WTC11 (cell line): ENCODE results near the gene DYRK2. TPM values are rescaled to one million over a fixed set of nuclear protein-coding genes. Genes with fewer than 3 reads are reported as not detected.

Experiments
- ATAC-seq: fragments of 200-7000 bp; cut with Tn5 transposase; 2 replicates; pipeline ENCODE4 v1.10.0; 2021; ENCODE audit warnings: mild to moderate bottlenecking, moderate library complexity
- CTCF ChIA-PET: fragments of 300-600 bp; sonication (Branson Sonifier 250); formaldehyde crosslinking; loops from one replicate; lab custom pipeline; 2021; ENCODE audit warnings: antibody characterized with exemption; lab: Charles Lee
- POLR2A ChIA-PET: fragments of 350-600 bp; sonication (Branson Sonifier 250); formaldehyde crosslinking; loops from one replicate; lab custom pipeline; 2021; ENCODE audit warnings: antibody characterized with exemption; lab: Charles Lee
- DNase-seq: peaks from one replicate; pipeline ENCODE4 v3.0.0; 2021; ENCODE audit warnings: low spot score
- H3K27ac Mint-ChIP-seq: 2 replicates; pipeline ENCODE4 v1.8.0; 2021; ENCODE audit warnings: mixed read lengths
- H3K27me3 Mint-ChIP-seq: 2 replicates; pipeline ENCODE4 v1.8.0; 2021; ENCODE audit warnings: low read depth, mild to moderate bottlenecking, moderate library complexity, mixed read lengths
- H3K36me3 Mint-ChIP-seq: 2 replicates; pipeline ENCODE4 v1.8.0; 2021; ENCODE audit warnings: mixed read lengths
- H3K4me1 Mint-ChIP-seq: 2 replicates; pipeline ENCODE4 v1.8.0; 2022; ENCODE audit warnings: mixed read lengths
- H3K4me3 Mint-ChIP-seq: 2 replicates; pipeline ENCODE4 v1.8.0; 2021; ENCODE audit warnings: mild to moderate bottlenecking, moderate library complexity, mixed read lengths
- H3K9me3 Mint-ChIP-seq: 2 replicates; pipeline ENCODE4 v1.8.0; 2021; ENCODE audit warnings: mixed read lengths
- E2F5 ChIP-seq: sonication (generic); formaldehyde crosslinking; IDR thresholded peaks from 2 replicates; pipeline ENCODE4 v1.8.1; 2022; ENCODE audit warnings: mild to moderate bottlenecking, moderate library complexity, missing genetic modification reagents
- ETV6 ChIP-seq: sonication (generic); formaldehyde crosslinking; IDR thresholded peaks from 2 replicates; pipeline ENCODE4 v1.8.1; 2022; ENCODE audit warnings: mild to moderate bottlenecking, missing genetic modification reagents
- FOXJ3 ChIP-seq: sonication (generic); formaldehyde crosslinking; IDR thresholded peaks from 2 replicates; pipeline ENCODE4 v1.9.0; 2021; ENCODE audit warnings: missing genetic modification reagents, mild to moderate bottlenecking, borderline replicate concordance
- IRF2 ChIP-seq: sonication (generic); formaldehyde crosslinking; IDR thresholded peaks from 2 replicates; pipeline ENCODE4 v1.8.0; 2022; ENCODE audit warnings: low read depth, missing genetic modification reagents, borderline replicate concordance
- JAZF1 ChIP-seq: fragments of 250-450 bp; sonication (Bioruptor Pico); IDR thresholded peaks from 2 replicates; pipeline ENCODE4 v1.9.0; 2021; ENCODE audit warnings: moderate library complexity, mild to moderate bottlenecking, inconsistent platforms
- MXD4 ChIP-seq: fragments of 250-450 bp; sonication (Bioruptor Pico); IDR thresholded peaks from 2 replicates; pipeline ENCODE4 v1.8.0; 2021; ENCODE audit warnings: mild to moderate bottlenecking, moderate library complexity, borderline replicate concordance
- MYBL2 ChIP-seq: sonication (generic); formaldehyde crosslinking; IDR thresholded peaks from 2 replicates; pipeline ENCODE4 v1.8.1; 2023; ENCODE audit warnings: mild to moderate bottlenecking, moderate library complexity, missing genetic modification reagents
- NR3C1 ChIP-seq: sonication (generic); formaldehyde crosslinking; conservative IDR thresholded peaks from 2 replicates; pipeline ENCODE4 v1.8.1; 2023; ENCODE audit warnings: low read depth, mild to moderate bottlenecking, missing genetic modification reagents
- PRRX2 ChIP-seq: fragments of 250-450 bp; sonication (Bioruptor Pico); IDR thresholded peaks from 2 replicates; pipeline ENCODE4 v1.8.0; 2021; ENCODE audit warnings: mild to moderate bottlenecking
- RORB ChIP-seq: fragments of 250-450 bp; sonication (Bioruptor Pico); IDR thresholded peaks from 2 replicates; pipeline ENCODE4 v1.9.0; 2021; ENCODE audit warnings: mild to moderate bottlenecking
- SMAD3 ChIP-seq: sonication (generic); formaldehyde crosslinking; IDR thresholded peaks from 2 replicates; pipeline ENCODE4 v1.8.0; 2022; ENCODE audit warnings: missing genetic modification reagents, mild to moderate bottlenecking, borderline replicate concordance
- SOX15 ChIP-seq: fragments of 250-450 bp; sonication (Bioruptor Pico); IDR thresholded peaks from 2 replicates; pipeline ENCODE4 v1.9.0; 2021; ENCODE audit warnings: mild to moderate bottlenecking
- SP1 ChIP-seq: sonication (generic); formaldehyde crosslinking; conservative IDR thresholded peaks from 2 replicates; pipeline ENCODE4 v1.8.1; 2022; ENCODE audit warnings: missing genetic modification reagents
- USF1 ChIP-seq: sonication (generic); formaldehyde crosslinking; IDR thresholded peaks from 2 replicates; pipeline ENCODE4 v1.8.0; 2022; ENCODE audit warnings: mild to moderate bottlenecking, missing genetic modification reagents
- ZBTB21 ChIP-seq: sonication (generic); formaldehyde crosslinking; IDR thresholded peaks from 2 replicates; pipeline ENCODE4 v1.8.1; 2023; ENCODE audit warnings: mild to moderate bottlenecking, missing genetic modification reagents, borderline replicate concordance
- ZNF121 ChIP-seq: sonication (generic); formaldehyde crosslinking; IDR thresholded peaks from 2 replicates; pipeline ENCODE4 v1.8.0; 2023; ENCODE audit warnings: missing genetic modification reagents
- ZNF219 ChIP-seq: sonication (generic); formaldehyde crosslinking; IDR thresholded peaks from 2 replicates; pipeline ENCODE4 v1.8.0; 2023; ENCODE audit warnings: missing genetic modification reagents, mild to moderate bottlenecking, borderline replicate concordance
- ZNF281 ChIP-seq: sonication (generic); formaldehyde crosslinking; IDR thresholded peaks from 2 replicates; pipeline ENCODE4 v1.8.0; 2023; ENCODE audit warnings: mild to moderate bottlenecking, missing genetic modification reagents
- ZNF317 ChIP-seq: sonication (generic); formaldehyde crosslinking; IDR thresholded peaks from 2 replicates; pipeline ENCODE4 v1.8.1; 2023; ENCODE audit warnings: low read depth, mild to moderate bottlenecking, moderate library complexity, missing genetic modification reagents, borderline replicate concordance
- ZNF396 ChIP-seq: fragments of 250-450 bp; sonication (Bioruptor Pico); IDR thresholded peaks from 2 replicates; pipeline ENCODE4 v1.8.0; 2021; ENCODE audit warnings: mild to moderate bottlenecking, moderate library complexity, borderline replicate concordance
- ZNF416 ChIP-seq: fragments of 250-450 bp; sonication (Bioruptor Pico); IDR thresholded peaks from 2 replicates; pipeline ENCODE4 v1.9.0; 2021; ENCODE audit warnings: mild to moderate bottlenecking, inconsistent platforms
- ZNF671 ChIP-seq: fragments of 250-450 bp; sonication (Bioruptor Pico); IDR thresholded peaks from 2 replicates; pipeline ENCODE4 v1.8.0; 2021; ENCODE audit warnings: mild to moderate bottlenecking
- total RNA-seq: library from RNA; stranded (reverse); gene quantifications from 3 replicates; pipeline ENCODE4 v1.2.3, GENCODE V29; 2021
- TF ChIP-seq, protein P1 (sequence below): fragments of 250-450 bp; sonication (Bioruptor Pico); conservative IDR thresholded peaks from 2 replicates; pipeline ENCODE4 v1.9.0; 2021; ENCODE audit warnings: mild to moderate bottlenecking
- TF ChIP-seq, protein P2 (sequence below): sonication (generic); formaldehyde crosslinking; IDR thresholded peaks from 2 replicates; pipeline ENCODE4 v1.8.1; 2023; ENCODE audit warnings: mild to moderate bottlenecking, missing genetic modification reagents, moderate library complexity
- TF ChIP-seq, protein P3 (sequence below): fragments of 250-450 bp; sonication (Bioruptor Pico); IDR thresholded peaks from 2 replicates; pipeline ENCODE4 v1.9.0; 2021; ENCODE audit warnings: mild to moderate bottlenecking

DYRK2 gene
- total RNA-seq, 1 experiment from 2014 or later: 36.1 TPM

- H3K36me3 Mint-ChIP-seq: no peaks in the 10 kb centered on the region
- POLR2A ChIA-PET: interaction anchor here (0.6 kb wide), 1 partner anchor 88 kb away, joined by 3 read pairs; no protein-coding TSS in a partner anchor
- TF ChIP-seq, protein P1, sequence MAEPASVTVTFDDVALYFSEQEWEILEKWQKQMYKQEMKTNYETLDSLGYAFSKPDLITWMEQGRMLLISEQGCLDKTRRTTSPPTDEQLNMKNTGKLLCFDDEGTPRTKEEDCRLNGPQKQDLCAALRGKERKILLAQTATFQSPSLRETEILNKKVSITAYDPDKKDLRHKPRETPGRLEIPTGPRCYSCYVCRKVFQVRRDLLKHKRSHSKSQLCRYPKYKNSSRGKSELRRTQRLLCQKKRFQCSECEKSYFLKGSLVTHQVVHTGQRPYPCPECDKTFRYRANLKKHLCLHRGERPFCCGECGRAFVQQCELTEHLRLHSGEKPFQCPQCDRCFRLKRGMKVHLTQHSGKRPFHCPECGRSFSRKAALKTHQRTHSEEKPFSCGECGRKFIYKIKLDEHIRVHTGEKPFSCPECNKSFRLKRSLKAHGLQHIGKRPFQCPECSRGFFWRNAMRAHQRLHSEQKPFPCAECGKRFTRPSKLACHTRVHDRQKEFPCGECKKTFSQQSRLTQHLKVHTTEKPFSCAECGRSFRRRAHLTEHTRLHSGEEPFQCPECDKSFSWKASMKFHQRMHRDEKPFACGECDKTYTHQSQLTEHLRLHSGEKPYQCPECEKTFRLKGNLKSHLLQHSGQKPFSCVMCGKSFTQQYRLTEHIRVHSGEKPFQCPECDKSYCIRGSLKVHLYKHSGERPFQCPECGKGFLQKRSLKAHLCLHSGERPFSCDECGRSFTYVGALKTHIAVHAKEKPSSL (CRISPR knock-in tag): no peak
- TF ChIP-seq E2F5 (no peak), PRRX2 (CRISPR knock-in tag) (no peak), FOXJ3 (CRISPR knock-in tag) (no peak), ETV6 (CRISPR knock-in tag) (no peak), ZNF671 (CRISPR knock-in tag) (no peak), ZNF121 (no peak), RORB (CRISPR knock-in tag) (no peak), IRF2 (no peak), SMAD3 (CRISPR knock-in tag) (no peak), ZNF416 (CRISPR knock-in tag) (no peak), SOX15 (CRISPR knock-in tag) (no peak), ZNF281 (CRISPR knock-in tag) (no peak), USF1 (CRISPR knock-in tag) (no peak)
- TF ChIP-seq, protein P2, sequence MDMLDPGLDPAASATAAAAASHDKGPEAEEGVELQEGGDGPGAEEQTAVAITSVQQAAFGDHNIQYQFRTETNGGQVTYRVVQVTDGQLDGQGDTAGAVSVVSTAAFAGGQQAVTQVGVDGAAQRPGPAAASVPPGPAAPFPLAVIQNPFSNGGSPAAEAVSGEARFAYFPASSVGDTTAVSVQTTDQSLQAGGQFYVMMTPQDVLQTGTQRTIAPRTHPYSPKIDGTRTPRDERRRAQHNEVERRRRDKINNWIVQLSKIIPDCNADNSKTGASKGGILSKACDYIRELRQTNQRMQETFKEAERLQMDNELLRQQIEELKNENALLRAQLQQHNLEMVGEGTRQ (CRISPR knock-in tag): no peak
- TF ChIP-seq, protein P3, sequence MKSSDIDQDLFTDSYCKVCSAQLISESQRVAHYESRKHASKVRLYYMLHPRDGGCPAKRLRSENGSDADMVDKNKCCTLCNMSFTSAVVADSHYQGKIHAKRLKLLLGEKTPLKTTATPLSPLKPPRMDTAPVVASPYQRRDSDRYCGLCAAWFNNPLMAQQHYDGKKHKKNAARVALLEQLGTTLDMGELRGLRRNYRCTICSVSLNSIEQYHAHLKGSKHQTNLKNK: no peak
- H3K4me3 Mint-ChIP-seq: no peak overlapping the region
- H3K4me1 Mint-ChIP-seq: peaks cover 19% of the 10 kb centered on the region
- peaks cover 4% of the 10 kb centered on the region; the same call in 1 of the 2 replicates for H3K9me3 Mint-ChIP-seq
- ATAC-seq (no peak), DNase-seq (no peak)
- no peaks in the 10 kb centered on the region for H3K27me3 Mint-ChIP-seq
- CTCF ChIA-PET: no interaction called here
- no peak overlapping the region for H3K27ac Mint-ChIP-seq
These were observed 62.0 kb downstream of the DYRK2 start for GRCh38 chr12:67710582-67710981.

- peaks cover 4% of the 10 kb centered on the region; the same call in 1 of the 2 replicates for H3K9me3 Mint-ChIP-seq
- ATAC-seq (no peak), DNase-seq (no peak)
- H3K27me3 Mint-ChIP-seq: no peaks in the 10 kb centered on the region
- H3K4me3 Mint-ChIP-seq: no peak overlapping the region
- H3K27ac Mint-ChIP-seq: no peak overlapping the region
- peaks cover 10% of the 10 kb centered on the region for H3K4me1 Mint-ChIP-seq
- no peaks in the 10 kb centered on the region for H3K36me3 Mint-ChIP-seq
- CTCF ChIA-PET: interaction anchor here (1.5 kb wide), 1 partner anchor 298 kb away, joined by 3 read pairs; no protein-coding TSS in a partner anchor
- POLR2A ChIA-PET: no interaction called here
- TF ChIP-seq ZNF317 (CRISPR knock-in tag) (no peak), NR3C1 (CRISPR knock-in tag) (no peak), ZNF219 (CRISPR knock-in tag) (no peak), MXD4 (CRISPR knock-in tag) (no peak), ZBTB21 (no peak), ZNF396 (CRISPR knock-in tag) (no peak), PRRX2 (CRISPR knock-in tag) (no peak), MYBL2 (no peak), JAZF1 (CRISPR knock-in tag) (no peak), SP1 (no peak), ETV6 (CRISPR knock-in tag) (no peak)
These were observed 63.5 kb downstream of the DYRK2 start for GRCh38 chr12:67712011-67712410.
